ENCODE data around the gene ROR1. TPM values are rescaled to one million over a fixed set of nuclear protein-coding genes. Genes with fewer than 3 reads are reported as not detected.
A peak's percentile ranks its signal among the peaks of the same experiment; 100 is the strongest.

Gene ROR1
- total RNA-seq, 1 donor, result 52.5 TPM

- no peak overlapping the region for H3K4me2 ChIP-seq (ENCODE audit: insufficient read depth, low read length)
- no peak overlapping the region for H3K4me3 ChIP-seq (ENCODE audit: insufficient read depth, low read length)
- no peaks in the 10 kb centered on the region for H3K79me2 ChIP-seq (ENCODE audit: insufficient read depth, low read length)
- no peaks in the 10 kb centered on the region for H3K27me3 ChIP-seq (ENCODE audit: insufficient read depth, low read length)
- no peak overlapping the region for H3K27ac ChIP-seq (ENCODE audit: low read depth, low read length)
- DNase-seq (ENCODE audit: insufficient read length, low spot score, missing footprints), result no peak
- H3K4me1 ChIP-seq (ENCODE audit: insufficient read depth, low read length), result peaks cover 7% of the 10 kb centered on the region
- no peaks in the 10 kb centered on the region for H3K9me3 ChIP-seq (ENCODE audit: low read depth, low read length)
- H3K36me3 ChIP-seq (ENCODE audit: insufficient read depth, low read length), result no peaks in the 10 kb centered on the region
- TF ChIP-seq, protein P1, sequence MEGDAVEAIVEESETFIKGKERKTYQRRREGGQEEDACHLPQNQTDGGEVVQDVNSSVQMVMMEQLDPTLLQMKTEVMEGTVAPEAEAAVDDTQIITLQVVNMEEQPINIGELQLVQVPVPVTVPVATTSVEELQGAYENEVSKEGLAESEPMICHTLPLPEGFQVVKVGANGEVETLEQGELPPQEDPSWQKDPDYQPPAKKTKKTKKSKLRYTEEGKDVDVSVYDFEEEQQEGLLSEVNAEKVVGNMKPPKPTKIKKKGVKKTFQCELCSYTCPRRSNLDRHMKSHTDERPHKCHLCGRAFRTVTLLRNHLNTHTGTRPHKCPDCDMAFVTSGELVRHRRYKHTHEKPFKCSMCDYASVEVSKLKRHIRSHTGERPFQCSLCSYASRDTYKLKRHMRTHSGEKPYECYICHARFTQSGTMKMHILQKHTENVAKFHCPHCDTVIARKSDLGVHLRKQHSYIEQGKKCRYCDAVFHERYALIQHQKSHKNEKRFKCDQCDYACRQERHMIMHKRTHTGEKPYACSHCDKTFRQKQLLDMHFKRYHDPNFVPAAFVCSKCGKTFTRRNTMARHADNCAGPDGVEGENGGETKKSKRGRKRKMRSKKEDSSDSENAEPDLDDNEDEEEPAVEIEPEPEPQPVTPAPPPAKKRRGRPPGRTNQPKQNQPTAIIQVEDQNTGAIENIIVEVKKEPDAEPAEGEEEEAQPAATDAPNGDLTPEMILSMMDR (IDR thresholded peaks at IDR 0.05; ENCODE audit: extremely low read depth, low read depth, low read length), result no peak
- H4K20me1 ChIP-seq (ENCODE audit: insufficient read depth, low read length), result no peaks in the 10 kb centered on the region
- H2AFZ ChIP-seq (ENCODE audit: low read length), result no peak overlapping the region
These were observed 353.5 kb downstream of the ROR1 start for GRCh38 chr1:64127297-64127696.

DNA sequence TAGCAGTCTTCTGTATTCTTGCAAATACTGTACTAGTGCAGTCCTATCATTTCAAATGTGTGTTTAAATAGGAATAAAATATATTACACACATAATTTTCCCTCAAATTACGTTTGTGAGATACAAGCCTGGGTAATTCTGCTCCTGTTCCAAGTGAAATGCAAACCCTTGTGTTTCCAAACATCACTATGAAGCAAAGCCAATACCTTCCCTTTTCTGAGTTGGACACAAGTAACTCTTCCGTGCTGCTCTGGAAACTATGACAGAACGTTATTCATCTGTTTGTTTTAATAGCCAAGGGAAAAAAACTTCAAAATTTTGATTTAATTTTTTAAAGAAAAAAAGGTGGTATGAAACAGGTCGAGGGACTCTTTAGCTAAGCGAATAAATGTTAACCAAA lies 355.9 kb downstream of the ROR1 start:
- Histone ChIP-seq H4K20me1 (ENCODE audit: insufficient read depth, low read length) (no peaks in the 10 kb centered on the region), H3K36me3 (ENCODE audit: insufficient read depth, low read length) (no peaks in the 10 kb centered on the region), H3K27me3 (ENCODE audit: insufficient read depth, low read length) (no peaks in the 10 kb centered on the region), H2AFZ (ENCODE audit: low read length) (no peak overlapping the region), H3K4me3 (ENCODE audit: insufficient read depth, low read length) (no peak overlapping the region), H3K4me2 (ENCODE audit: insufficient read depth, low read length) (no peak overlapping the region), H3K27ac (ENCODE audit: low read depth, low read length) (no peak overlapping the region), H3K79me2 (ENCODE audit: insufficient read depth, low read length) (no peaks in the 10 kb centered on the region), H3K4me1 (ENCODE audit: insufficient read depth, low read length) (peaks cover 16% of the 10 kb centered on the region), H3K9me3 (ENCODE audit: low read depth, low read length) (no peaks in the 10 kb centered on the region)
- DNase-seq (ENCODE audit: insufficient read length, low spot score, missing footprints), result no peak
- TF ChIP-seq, protein P1 (IDR thresholded peaks at IDR 0.05; ENCODE audit: extremely low read depth, low read depth, low read length), result no peak

GRCh38 chr1:64131155-64131554 lies 357.3 kb downstream of the ROR1 start:
- DNase-seq (ENCODE audit: insufficient read length, low spot score, missing footprints), result no peak
- Histone ChIP-seq H3K27ac (ENCODE audit: low read depth, low read length) (no peak overlapping the region), H2AFZ (ENCODE audit: low read length) (no peak overlapping the region), H3K9me3 (ENCODE audit: low read depth, low read length) (no peaks in the 10 kb centered on the region), H3K27me3 (ENCODE audit: insufficient read depth, low read length) (no peaks in the 10 kb centered on the region), H4K20me1 (ENCODE audit: insufficient read depth, low read length) (no peaks in the 10 kb centered on the region), H3K36me3 (ENCODE audit: insufficient read depth, low read length) (no peaks in the 10 kb centered on the region), H3K79me2 (ENCODE audit: insufficient read depth, low read length) (no peaks in the 10 kb centered on the region), H3K4me2 (ENCODE audit: insufficient read depth, low read length) (no peak overlapping the region), H3K4me3 (ENCODE audit: insufficient read depth, low read length) (no peak overlapping the region), H3K4me1 (ENCODE audit: insufficient read depth, low read length) (peaks cover 29% of the 10 kb centered on the region)
- TF ChIP-seq, protein P1 (IDR thresholded peaks at IDR 0.05; ENCODE audit: extremely low read depth, low read depth, low read length), result no peak

- no peaks in the 10 kb centered on the region for H3K36me3 ChIP-seq (ENCODE audit: insufficient read depth, low read length)
- H3K79me2 ChIP-seq (ENCODE audit: insufficient read depth, low read length), result no peaks in the 10 kb centered on the region
- peak overlapping the region; percentile 40 for H3K4me2 ChIP-seq (ENCODE audit: insufficient read depth, low read length)
- no peak overlapping the region for H2AFZ ChIP-seq (ENCODE audit: low read length)
- H3K27me3 ChIP-seq (ENCODE audit: insufficient read depth, low read length), result no peaks in the 10 kb centered on the region
- no peaks in the 10 kb centered on the region for H4K20me1 ChIP-seq (ENCODE audit: insufficient read depth, low read length)
- TF ChIP-seq, protein P1 (IDR thresholded peaks at IDR 0.05; ENCODE audit: extremely low read depth, low read depth, low read length), result no peak
- H3K4me3 ChIP-seq (ENCODE audit: insufficient read depth, low read length), result no peak overlapping the region
- H3K27ac ChIP-seq (ENCODE audit: low read depth, low read length), result peak overlapping the region; percentile 85
- peaks cover 48% of the 10 kb centered on the region for H3K4me1 ChIP-seq (ENCODE audit: insufficient read depth, low read length)
- DNase-seq (ENCODE audit: insufficient read length, low spot score, missing footprints), result peak; percentile 84
- no peaks in the 10 kb centered on the region for H3K9me3 ChIP-seq (ENCODE audit: low read depth, low read length)
These were observed 359.2 kb downstream of the ROR1 start for GRCh38 chr1:64133036-64133435.

All from osteoblast (primary cell).